ENCODE results near the gene ENOX2.
A peak's percentile ranks its signal among the peaks of the same experiment; 100 is the strongest.

ENOX2 gene

GRCh38 chrX:130803537-130803936 is 99.5 kb downstream of the ENOX2 start:
- Histone ChIP-seq H4K8ac (ENCODE audit: low read depth, low read length) (no peak overlapping the region), H3K4me3 (ENCODE audit: low read depth, low read length) (no peak overlapping the region), H3K23ac (ENCODE audit: low read length) (no peak overlapping the region), H3K9me3 (ENCODE audit: insufficient read depth, low read depth, low read length) (no peaks in the 10 kb centered on the region), H3K9ac (ENCODE audit: low read length) (no peak overlapping the region), H2AK5ac (ENCODE audit: low read length) (no peak overlapping the region), H3K4ac (ENCODE audit: low read depth, low read length) (no peak overlapping the region), H3K14ac (ENCODE audit: low read length) (no peak overlapping the region), H4K91ac (ENCODE audit: low read depth, low read length) (no peak overlapping the region), H2BK120ac (ENCODE audit: insufficient read depth, low read length, poor library complexity) (no peak overlapping the region), H3K27ac (ENCODE audit: low read depth, low read length) (no peak overlapping the region), H2BK5ac (ENCODE audit: low read depth, low read length, poor library complexity) (no peak overlapping the region), H3K79me2 (ENCODE audit: control insufficient read depth, insufficient read depth, low read length, poor library complexity) (no peaks in the 10 kb centered on the region), H2BK12ac (ENCODE audit: low read length) (no peak overlapping the region), H3K18ac (ENCODE audit: low read length) (no peak overlapping the region), H3K4me2 (ENCODE audit: low read length) (no peak overlapping the region), H2AFZ (ENCODE audit: insufficient read depth, low read length, poor library complexity) (no peak overlapping the region), H3K79me1 (ENCODE audit: low read length) (no peaks in the 10 kb centered on the region), H3K27me3 (ENCODE audit: insufficient read depth, low read length) (no peaks in the 10 kb centered on the region), H4K12ac (ENCODE audit: low read depth, low read length) (no peak overlapping the region), H3K4me1 (ENCODE audit: control insufficient read depth in 1 of 2, insufficient read depth in 2 of 2, low read length in 2 of 2) (no peaks in the 10 kb centered on the region), H3K36me3 (ENCODE audit: control insufficient read depth in 1 of 2, insufficient read depth in 2 of 2, low read length in 2 of 2) (no peaks in the 10 kb centered on the region)
- DNase-seq, result no peak
- WGBS (ENCODE audit: extremely low coverage, insufficient coverage, insufficient read length), result no CpG with 5 or more reads among the region's 1 CpG

- H2BK120ac ChIP-seq (ENCODE audit: insufficient read depth, low read length, poor library complexity), result no peak overlapping the region
- H3K4ac ChIP-seq (ENCODE audit: low read depth, low read length), result no peak overlapping the region
- no peaks in the 10 kb centered on the region for H3K36me3 ChIP-seq (ENCODE audit: control insufficient read depth in 1 of 2, insufficient read depth in 2 of 2, low read length in 2 of 2)
- H4K91ac ChIP-seq (ENCODE audit: low read depth, low read length), result no peak overlapping the region
- no peak overlapping the region for H2AK5ac ChIP-seq (ENCODE audit: low read length)
- H3K4me1 ChIP-seq (ENCODE audit: control insufficient read depth in 1 of 2, insufficient read depth in 2 of 2, low read length in 2 of 2), result no peaks in the 10 kb centered on the region
- no peak overlapping the region for H2BK12ac ChIP-seq (ENCODE audit: low read length)
- H3K9ac ChIP-seq (ENCODE audit: low read length), result no peak overlapping the region
- no peaks in the 10 kb centered on the region for H3K79me2 ChIP-seq (ENCODE audit: control insufficient read depth, insufficient read depth, low read length, poor library complexity)
- H4K8ac ChIP-seq (ENCODE audit: low read depth, low read length), result no peak overlapping the region
- no peaks in the 10 kb centered on the region for H3K79me1 ChIP-seq (ENCODE audit: low read length)
- no peaks in the 10 kb centered on the region for H3K27me3 ChIP-seq (ENCODE audit: insufficient read depth, low read length)
- no peak overlapping the region for H4K12ac ChIP-seq (ENCODE audit: low read depth, low read length)
- H3K14ac ChIP-seq (ENCODE audit: low read length), result no peak overlapping the region
- H3K9me3 ChIP-seq (ENCODE audit: insufficient read depth, low read depth, low read length), result no peaks in the 10 kb centered on the region
- no peak overlapping the region for H3K18ac ChIP-seq (ENCODE audit: low read length)
- no CpG with 5 or more reads among the region's 2 CpGs for WGBS (ENCODE audit: extremely low coverage, insufficient coverage, insufficient read length)
- no peak overlapping the region for H3K4me3 ChIP-seq (ENCODE audit: low read depth, low read length)
- H3K27ac ChIP-seq (ENCODE audit: low read depth, low read length), result no peak overlapping the region
- H2BK5ac ChIP-seq (ENCODE audit: low read depth, low read length, poor library complexity), result no peak overlapping the region
- H3K23ac ChIP-seq (ENCODE audit: low read length), result no peak overlapping the region
- no peak overlapping the region for H2AFZ ChIP-seq (ENCODE audit: insufficient read depth, low read length, poor library complexity)
- H3K4me2 ChIP-seq (ENCODE audit: low read length), result no peak overlapping the region
- peak in 1 of 2 donors; percentile 7 for DNase-seq
Measured at GRCh38 chrX:130801901-130802300, 101.1 kb downstream of the ENOX2 start.

- Histone ChIP-seq H3K27ac (ENCODE audit: low read depth, low read length) (no peak overlapping the region), H3K27me3 (ENCODE audit: insufficient read depth, low read length) (no peaks in the 10 kb centered on the region)
- no CpG with 5 or more reads among the region's 1 CpG for WGBS (ENCODE audit: extremely low coverage, insufficient coverage, insufficient read length)
Measured at GRCh38 chrX:130799393-130799792, 103.6 kb downstream of the ENOX2 start.

GRCh38 chrX:130793975-130794374 is 109.0 kb downstream of the ENOX2 start:
- Histone ChIP-seq H4K8ac (ENCODE audit: low read depth, low read length) (no peak overlapping the region), H3K79me1 (ENCODE audit: low read length) (no peaks in the 10 kb centered on the region), H2BK5ac (ENCODE audit: low read depth, low read length, poor library complexity) (no peak overlapping the region), H3K4me2 (ENCODE audit: low read length) (no peak overlapping the region), H3K4me1 (ENCODE audit: control insufficient read depth in 1 of 2, insufficient read depth in 2 of 2, low read length in 2 of 2) (no peaks in the 10 kb centered on the region), H3K27me3 (ENCODE audit: insufficient read depth, low read length) (no peaks in the 10 kb centered on the region), H2AK5ac (ENCODE audit: low read length) (no peak overlapping the region), H3K23ac (ENCODE audit: low read length) (no peak overlapping the region), H3K4ac (ENCODE audit: low read depth, low read length) (no peak overlapping the region), H3K9ac (ENCODE audit: low read length) (no peak overlapping the region), H3K79me2 (ENCODE audit: control insufficient read depth, insufficient read depth, low read length, poor library complexity) (no peaks in the 10 kb centered on the region), H3K9me3 (ENCODE audit: insufficient read depth, low read depth, low read length) (no peaks in the 10 kb centered on the region), H4K91ac (ENCODE audit: low read depth, low read length) (no peak overlapping the region), H2BK120ac (ENCODE audit: insufficient read depth, low read length, poor library complexity) (no peak overlapping the region), H4K12ac (ENCODE audit: low read depth, low read length) (no peak overlapping the region), H2AFZ (ENCODE audit: insufficient read depth, low read length, poor library complexity) (no peak overlapping the region), H3K14ac (ENCODE audit: low read length) (no peak overlapping the region), H3K4me3 (ENCODE audit: low read depth, low read length) (no peak overlapping the region), H3K27ac (ENCODE audit: low read depth, low read length) (no peak overlapping the region), H3K36me3 (ENCODE audit: control insufficient read depth in 1 of 2, insufficient read depth in 2 of 2, low read length in 2 of 2) (no peaks in the 10 kb centered on the region), H2BK12ac (ENCODE audit: low read length) (no peak overlapping the region), H3K18ac (ENCODE audit: low read length) (no peak overlapping the region)
- no peak for DNase-seq

More at GRCh38 chrX:130799393-130799792, 103.6 kb downstream of the ENOX2 start:
- no peak overlapping the region for H4K12ac ChIP-seq (ENCODE audit: low read depth, low read length)
- no peaks in the 10 kb centered on the region for H3K79me1 ChIP-seq (ENCODE audit: low read length)
- H3K9me3 ChIP-seq (ENCODE audit: insufficient read depth, low read depth, low read length), result no peaks in the 10 kb centered on the region
- no peak overlapping the region for H4K91ac ChIP-seq (ENCODE audit: low read depth, low read length)
- H3K18ac ChIP-seq (ENCODE audit: low read length), result no peak overlapping the region
- no peaks in the 10 kb centered on the region for H3K79me2 ChIP-seq (ENCODE audit: control insufficient read depth, insufficient read depth, low read length, poor library complexity)
- H2BK120ac ChIP-seq (ENCODE audit: insufficient read depth, low read length, poor library complexity), result no peak overlapping the region
- H3K9ac ChIP-seq (ENCODE audit: low read length), result no peak overlapping the region
- DNase-seq, result no peak
- H3K36me3 ChIP-seq (ENCODE audit: control insufficient read depth in 1 of 2, insufficient read depth in 2 of 2, low read length in 2 of 2), result no peaks in the 10 kb centered on the region
- no peak overlapping the region for H2AFZ ChIP-seq (ENCODE audit: insufficient read depth, low read length, poor library complexity)
- H3K4me3 ChIP-seq (ENCODE audit: low read depth, low read length), result no peak overlapping the region
- H3K4me1 ChIP-seq (ENCODE audit: control insufficient read depth in 1 of 2, insufficient read depth in 2 of 2, low read length in 2 of 2), result no peaks in the 10 kb centered on the region
- no peak overlapping the region for H2BK12ac ChIP-seq (ENCODE audit: low read length)
- H3K4me2 ChIP-seq (ENCODE audit: low read length), result no peak overlapping the region
- no peak overlapping the region for H2BK5ac ChIP-seq (ENCODE audit: low read depth, low read length, poor library complexity)
- H3K14ac ChIP-seq (ENCODE audit: low read length), result no peak overlapping the region
- no peak overlapping the region for H3K23ac ChIP-seq (ENCODE audit: low read length)
- no peak overlapping the region for H4K8ac ChIP-seq (ENCODE audit: low read depth, low read length)
- no peak overlapping the region for H2AK5ac ChIP-seq (ENCODE audit: low read length)
- H3K4ac ChIP-seq (ENCODE audit: low read depth, low read length), result no peak overlapping the region

Data from trophoblast cell (in vitro differentiated cells and primary cell).